GM21717 (cell line): ENCODE results near the gene VMP1.
"Not testable (repeated sequence)": the region's sequence is repeated elsewhere in the genome, so short reads cannot be mapped to it uniquely, and the experiment has no call there.

Experiments used
- ATAC-seq: cut with Tn5 transposase; IDR thresholded peaks from one replicate; pipeline ENCODE4 v1.9.1; 2021; ENCODE audit warnings: mild to moderate bottlenecking, moderate library complexity; ENCODE audit not compliant: unreplicated experiment

VMP1 gene

DNA sequence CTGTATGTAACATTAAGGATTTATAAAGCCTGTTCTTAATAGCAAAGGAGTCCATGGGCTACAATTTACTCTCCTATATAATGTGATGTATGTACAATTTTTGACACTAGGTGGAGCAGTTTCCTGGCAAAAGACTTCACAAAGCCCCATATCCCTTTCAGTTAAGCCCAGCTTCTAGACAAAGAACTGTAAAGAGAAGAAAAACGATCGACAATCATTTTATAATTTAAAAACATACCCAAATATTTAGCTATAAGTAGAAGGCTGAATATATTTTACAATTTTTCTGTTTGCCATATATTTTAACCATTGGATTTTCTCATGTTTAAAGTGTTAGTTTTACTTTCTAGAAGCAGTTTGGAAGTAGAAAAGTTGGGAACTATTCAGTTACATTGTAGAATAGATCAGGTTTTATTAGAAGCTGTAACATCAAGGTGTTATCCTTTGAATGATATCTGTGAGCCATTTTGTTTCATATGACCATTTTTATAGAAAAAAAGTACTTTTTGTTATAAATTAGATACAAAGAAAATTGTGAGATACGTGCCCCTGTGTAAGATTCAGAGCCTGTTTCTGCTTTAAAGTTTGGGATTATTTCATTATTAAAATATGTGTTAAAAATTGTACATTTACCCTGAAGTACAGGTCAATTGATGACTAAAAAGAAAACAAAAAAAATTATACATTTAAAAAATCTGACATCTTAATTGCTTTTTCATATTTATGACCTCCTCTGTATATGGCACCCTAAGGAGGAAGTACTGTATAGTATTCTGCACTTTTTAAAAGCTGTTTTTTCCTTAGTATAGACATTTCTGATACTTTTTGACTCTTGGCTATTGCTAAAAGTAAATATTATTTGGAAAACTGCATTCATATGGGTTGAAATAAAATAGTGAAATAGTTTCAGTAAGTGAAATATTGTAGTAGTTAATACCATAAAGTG is 46.3 kb downstream of the VMP1 start:
- ATAC-seq, result no peak

GRCh38 chr17:59754552-59754951 is 47.1 kb downstream of the VMP1 start:
- no peak for ATAC-seq

- not testable (repeated sequence) for ATAC-seq
Measured at GRCh38 chr17:59755069-59755468, 47.6 kb downstream of the VMP1 start.

DNA sequence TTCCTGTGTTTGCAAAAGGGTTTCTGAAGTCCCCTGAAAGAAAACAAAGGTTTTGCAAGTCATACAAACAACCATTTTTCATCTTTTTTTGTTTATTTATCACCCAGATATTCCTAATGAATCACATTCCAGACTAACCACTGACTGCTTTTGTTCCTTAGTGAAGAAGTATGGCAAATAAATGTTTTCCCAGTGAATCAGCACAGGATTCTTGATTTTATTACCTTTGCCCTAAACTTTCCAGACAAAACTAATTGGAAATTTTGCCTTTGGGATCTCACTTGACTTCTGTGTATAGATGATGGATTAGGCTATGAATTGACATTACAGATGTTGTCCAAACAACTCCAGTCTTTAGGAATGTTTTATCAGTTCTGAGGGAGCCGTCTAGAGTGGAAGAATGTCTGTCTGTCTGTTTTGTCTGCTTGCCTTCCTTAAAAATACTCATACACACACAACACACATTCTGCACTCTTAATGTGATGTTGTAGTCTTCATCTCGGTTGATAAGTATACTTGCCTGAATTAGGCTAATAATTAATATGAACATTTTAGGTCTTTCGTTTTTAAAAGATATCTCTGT is 48.9 kb downstream of the VMP1 start:
- ATAC-seq, result no peak

DNA sequence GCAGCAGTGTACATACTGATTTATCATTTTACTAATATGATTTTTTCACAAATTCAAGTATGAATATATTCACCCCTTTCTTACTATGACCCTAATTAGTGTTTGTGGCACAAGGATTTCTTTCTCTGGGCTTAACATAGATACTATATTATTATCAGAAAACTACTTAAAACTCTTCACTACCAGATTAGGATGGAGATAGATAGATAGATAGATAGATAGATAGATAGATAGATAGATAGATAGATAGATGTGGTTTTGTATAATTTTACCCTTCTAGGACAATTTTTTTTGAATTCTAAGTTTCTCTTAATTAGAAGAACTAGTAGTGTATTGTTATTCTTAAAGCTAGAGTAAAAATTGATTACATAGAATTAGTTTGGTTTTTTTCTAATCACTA is 49.6 kb downstream of the VMP1 start:
- no peak for ATAC-seq

DNA sequence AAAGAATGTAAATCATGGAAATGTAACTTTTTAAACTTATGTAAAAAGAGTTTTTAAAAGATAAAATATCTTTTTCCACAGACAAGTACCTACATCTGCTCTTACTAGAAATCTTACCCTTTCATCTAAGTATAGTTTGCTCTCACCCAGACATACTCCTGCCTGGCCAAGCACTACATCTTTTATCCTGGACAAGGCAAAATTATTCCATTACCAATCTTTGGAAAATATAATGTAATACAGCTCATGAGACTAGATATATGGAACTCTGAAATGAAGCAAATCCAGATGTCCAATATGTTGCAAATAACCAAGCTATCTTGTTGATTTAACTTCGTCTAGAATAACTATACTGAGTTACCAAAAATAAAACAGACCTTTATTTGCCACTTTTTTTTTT is 50.0 kb downstream of the VMP1 start:
- ATAC-seq, result no peak

- ATAC-seq, result no peak
Measured at GRCh38 chr17:59757881-59758385, 50.5 kb downstream of the VMP1 start.

DNA sequence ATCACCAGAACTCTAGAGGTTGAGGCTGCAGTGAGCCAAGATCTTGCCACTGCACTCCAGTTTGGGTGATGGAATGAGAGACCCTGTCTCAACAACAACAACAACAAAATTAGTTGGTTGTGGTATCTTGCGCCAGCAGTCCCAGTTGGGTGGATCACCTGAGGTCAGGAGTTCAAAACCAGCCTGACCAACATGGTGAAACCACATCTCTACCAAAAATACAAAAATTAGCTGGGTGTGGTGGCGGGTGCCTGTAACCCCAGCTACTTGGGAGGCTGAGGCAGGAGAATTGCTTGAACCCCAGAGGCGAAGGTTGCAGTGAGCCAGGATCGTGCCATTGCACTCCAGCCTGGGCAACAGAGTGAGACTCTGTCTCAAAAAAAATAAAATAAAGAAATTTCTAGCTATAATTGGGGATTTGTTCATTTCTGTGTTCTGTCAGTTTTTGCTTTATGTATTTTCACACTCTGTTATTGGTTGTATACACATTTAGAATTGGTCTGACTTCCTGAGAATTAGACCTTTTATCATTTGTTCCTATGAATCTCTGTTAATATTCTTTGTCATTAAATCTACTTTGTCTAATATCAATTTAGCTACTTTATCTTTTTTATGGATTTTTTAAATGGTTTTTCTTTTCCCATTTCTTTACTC is 51.7 kb downstream of the VMP1 start:
- ATAC-seq, result not testable (repeated sequence)

DNA sequence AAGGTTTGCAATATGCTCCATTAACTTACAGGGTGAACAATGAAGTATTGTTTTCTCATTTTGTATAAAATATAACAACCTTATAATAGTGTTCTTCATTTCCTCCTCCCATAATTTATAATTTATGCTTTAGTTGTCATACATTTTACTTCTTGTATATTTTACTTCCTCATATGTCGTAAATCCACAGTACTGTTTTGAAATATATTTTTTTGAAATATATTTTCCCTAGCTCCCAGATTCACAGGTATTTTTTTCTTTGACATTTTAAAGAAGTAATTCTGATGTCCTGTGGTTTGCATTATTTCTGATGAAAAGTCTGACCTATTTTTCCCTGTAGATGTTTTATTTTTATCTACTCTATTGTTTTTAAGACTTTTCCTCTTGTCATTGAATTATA is 52.7 kb downstream of the VMP1 start:
- ATAC-seq, result no peak

DNA sequence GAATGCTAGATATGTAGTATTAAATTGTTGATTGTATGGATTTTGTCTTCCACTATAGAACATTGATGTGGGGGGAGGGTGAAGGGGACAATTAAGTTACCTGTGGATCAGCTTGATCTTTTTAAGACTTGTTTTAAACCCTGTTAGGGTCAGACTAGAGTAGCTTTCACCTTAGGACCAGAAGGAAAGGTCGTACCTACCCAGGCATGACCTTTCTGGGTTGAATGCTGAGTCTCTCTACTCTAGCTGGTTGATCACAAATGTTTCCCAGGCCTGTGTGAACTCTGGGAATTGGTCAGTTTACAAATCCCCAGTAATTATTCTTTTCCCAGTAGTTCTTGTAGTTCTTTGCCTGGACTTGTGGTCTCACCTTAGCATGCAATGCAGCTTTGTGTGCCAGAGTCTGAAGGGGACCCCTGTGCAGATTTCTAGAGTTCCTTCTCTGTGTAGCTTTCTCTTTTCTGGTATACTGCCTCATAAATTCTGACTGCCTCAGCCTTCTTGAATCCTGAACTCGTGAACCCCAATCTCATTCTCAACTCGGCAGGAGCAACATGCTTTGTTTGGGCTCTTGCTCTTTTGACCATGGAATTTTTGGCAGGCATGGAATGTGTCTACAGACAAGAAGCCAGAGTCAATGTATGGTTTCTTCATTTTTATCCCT is 54.1 kb downstream of the VMP1 start:
- ATAC-seq, result no peak

GRCh38 chr17:59762049-59762823 is 54.8 kb downstream of the VMP1 start:
- no peak for ATAC-seq

- no peak for ATAC-seq
Measured at GRCh38 chr17:59762824-59763374, 55.4 kb downstream of the VMP1 start.

GRCh38 chr17:59763861-59764260 is 56.4 kb downstream of the VMP1 start:
- ATAC-seq, result no peak

DNA sequence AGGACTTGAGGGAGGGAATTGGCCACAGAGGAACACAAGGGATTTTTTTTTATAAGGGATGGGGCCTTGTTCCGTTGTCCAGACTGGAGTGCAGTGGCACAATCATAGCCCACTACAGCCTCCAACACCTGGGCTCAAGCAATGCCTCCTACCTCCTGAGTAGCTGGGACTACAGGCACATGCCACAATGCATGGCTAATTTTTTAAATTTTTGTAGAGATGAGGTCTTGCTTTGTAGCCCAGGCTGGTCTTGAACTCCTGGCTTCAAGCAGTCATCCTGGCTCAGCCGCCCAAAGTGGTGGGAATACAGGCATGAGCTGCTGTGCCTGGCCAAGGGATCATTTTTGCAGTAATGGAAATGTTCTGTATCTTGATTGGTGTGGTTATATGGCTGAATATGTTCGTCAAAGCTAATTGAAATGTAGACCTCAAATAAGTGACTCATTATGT is 56.9 kb downstream of the VMP1 start:
- no peak for ATAC-seq

- no peak for ATAC-seq
Measured at GRCh38 chr17:59765038-59765437, 57.6 kb downstream of the VMP1 start.

DNA sequence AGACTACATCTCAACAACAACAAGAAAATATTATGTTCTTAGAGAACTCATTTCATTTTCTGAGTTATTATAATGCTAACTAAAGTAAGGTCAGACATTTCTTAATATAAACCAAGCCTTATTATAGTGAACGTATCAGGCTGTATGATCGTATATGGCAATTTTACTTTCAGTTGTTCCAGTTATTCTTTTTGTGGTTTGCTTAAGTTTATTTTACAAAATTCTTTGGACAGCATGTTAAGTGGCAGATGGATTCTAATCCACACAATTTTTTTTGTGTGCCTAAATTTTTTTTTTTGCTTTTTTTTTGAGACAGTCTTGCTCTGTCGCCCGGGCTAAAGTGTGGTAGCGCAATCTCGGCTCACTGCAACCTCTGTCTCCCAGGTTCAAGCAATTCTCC is 59.0 kb downstream of the VMP1 start:
- ATAC-seq, result no peak

DNA sequence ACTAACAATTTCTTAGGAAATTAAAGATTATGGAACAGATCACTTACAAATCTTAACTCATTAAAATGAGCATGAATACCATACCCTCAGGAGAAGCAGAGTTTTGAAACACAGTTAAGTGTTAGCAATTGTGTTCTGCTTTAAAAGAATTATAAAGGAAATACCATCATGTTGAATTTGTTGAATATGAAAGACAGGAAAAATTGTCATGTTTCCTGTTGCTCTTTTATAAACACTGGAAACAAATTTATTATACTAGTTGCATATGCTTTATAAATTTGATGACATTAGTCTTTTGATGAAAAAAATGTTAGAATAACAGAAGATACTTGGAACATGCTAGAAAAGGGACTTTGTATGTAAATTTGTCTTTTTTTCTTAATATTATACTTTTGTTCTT is 59.7 kb downstream of the VMP1 start:
- no peak for ATAC-seq

DNA sequence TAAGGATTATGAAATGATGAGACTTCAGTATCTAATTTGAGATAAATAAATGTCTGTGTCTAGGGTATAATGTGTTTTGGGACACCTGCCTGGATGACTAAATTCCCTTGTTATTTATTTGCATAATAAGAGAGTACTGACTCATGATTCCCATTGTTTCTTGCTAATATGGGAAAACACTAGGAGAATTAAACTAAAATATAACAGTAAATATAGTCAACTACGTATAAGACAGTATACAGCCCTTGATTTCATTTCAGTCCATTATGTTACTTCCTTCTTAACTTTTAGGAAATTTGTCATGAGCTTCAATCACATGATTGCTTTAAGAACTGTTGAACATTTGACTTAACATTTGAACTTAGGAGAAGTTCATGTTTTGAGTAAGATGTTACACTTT is 62.4 kb downstream of the VMP1 start:
- no peak for ATAC-seq

GRCh38 chr17:59771093-59771492 is 63.6 kb downstream of the VMP1 start:
- ATAC-seq, result no peak

GRCh38 chr17:59775786-59776350 is 68.4 kb downstream of the VMP1 start:
- no peak for ATAC-seq
